NCI-H2196 (cell line): ENCODE measurements around the gene TRAPPC4.

Source experiments
- DNase-seq: peaks from one replicate; lab custom pipeline; 2025; ENCODE audit not compliant: unreplicated experiment; lab: John Stamatoyannopoulos, UW

The TRAPPC4 gene

GRCh38 chr11:119061256-119061655 lies 42.7 kb downstream of the TRAPPC4 start:
- DNase-seq = no peak

GRCh38 chr11:119062779-119063178 lies 44.2 kb downstream of the TRAPPC4 start:
- DNase-seq = no peak

GRCh38 chr11:119065369-119065768 lies 46.8 kb downstream of the TRAPPC4 start:
- DNase-seq = peak; percentile 24

- peak; percentile 95 for DNase-seq
Observed at GRCh38 chr11:119067371-119068222, 49.0 kb downstream of the TRAPPC4 start, which contains the start of gene VPS11. Gene VPS11 (plus strand): TSS chr11:119067818. CDS start chr11:119067824, 6 bp downstream.
